Panc1 (cell line): Measurements from ENCODE around the gene MXD4. TPM values are rescaled to one million over a fixed set of nuclear protein-coding genes. Genes with fewer than 3 reads are reported as not detected.

Experiments used
- ATAC-seq: fragments of 200-7000 bp; cut with Tn5 transposase; 2 replicates; pipeline ENCODE4 v1.9.1; 2020; ENCODE audit warnings: mild to moderate bottlenecking, moderate library complexity
- BruUV-seq: library from RNA; stranded (reverse); fragments of 400-500 nt; replicated peaks from 2 replicates; lab custom pipeline; 2021; lab: Mats Ljungman, UMichigan
- CTCF ChIA-PET: fragments of 300-600 bp; sonication (Branson Sonifier 250); formaldehyde crosslinking; loops from one replicate; lab custom pipeline; 2022; ENCODE audit warnings: antibody characterized with exemption; lab: Charles Lee
- POLR2A ChIA-PET: fragments of 300-600 bp; sonication (Branson Sonifier 250); formaldehyde crosslinking; loops from one replicate; lab custom pipeline; 2022; ENCODE audit warnings: antibody characterized with exemption; lab: Charles Lee
- DNase-seq: peaks from one replicate; pipeline ENCODE4 v3.0.0-alpha.2; 2010; ENCODE audit warnings: low read depth, low spot score
- H3K27ac ChIP-seq: 2 replicates; pipeline ENCODE4 v1.5.1; 2011; ENCODE audit warnings: mild to moderate bottlenecking, low read length, inconsistent platforms
- H3K27me3 ChIP-seq: fragments of 200-500 bp; sonication (Bioruptor generic); 2 replicates; pipeline ENCODE4 v1.6.0; 2014; ENCODE audit warnings: low read length, inconsistent platforms; ENCODE audit not compliant: control insufficient read depth, insufficient read depth
- H3K36me3 ChIP-seq: fragments of 200-500 bp; sonication (Bioruptor generic); 2 replicates; pipeline ENCODE4 v1.5.1; 2014; ENCODE audit warnings: inconsistent platforms, mild to moderate bottlenecking, low read length, moderate library complexity; ENCODE audit not compliant: control insufficient read depth, insufficient read depth
- H3K4me1 ChIP-seq: 2 replicates; pipeline ENCODE4 v1.5.1; 2011; ENCODE audit warnings: inconsistent platforms, mild to moderate bottlenecking, low read length, moderate library complexity; ENCODE audit not compliant: control insufficient read depth, insufficient read depth
- H3K4me3 ChIP-seq, 2 experiments: 2 replicates each; pipeline ENCODE4 v1.5.1; 2011 to 2012; ENCODE audit warnings: low read depth in 2 of 2, low read length in 2 of 2, mild to moderate bottlenecking in 2 of 2, inconsistent platforms in 1 of 2, moderate library complexity in 1 of 2
- H3K9me3 ChIP-seq: fragments of 200-500 bp; sonication (Bioruptor generic); 2 replicates; pipeline ENCODE4 v1.5.1; 2014; ENCODE audit warnings: low read depth, mild to moderate bottlenecking, inconsistent platforms, low read length, moderate library complexity; ENCODE audit not compliant: control insufficient read depth, insufficient read depth
- CTCF ChIP-seq: fragments of 450-650 bp; IDR thresholded peaks from 2 replicates; pipeline ENCODE4 v1.5.1; 2017; ENCODE audit warnings: mild to moderate bottlenecking
- POLR2AphosphoS5 ChIP-seq: IDR thresholded peaks from 2 replicates; pipeline ENCODE4 v1.6.1; 2012; ENCODE audit warnings: mild to moderate bottlenecking, low read depth, low read length, moderate library complexity
- SIN3A ChIP-seq: IDR thresholded peaks from 2 replicates; pipeline ENCODE4 v1.6.1; 2012; ENCODE audit warnings: low read depth, mild to moderate bottlenecking, low read length, moderate library complexity, borderline replicate concordance; ENCODE audit not compliant: insufficient read depth
- TCF7L2 ChIP-seq: IDR thresholded peaks from 2 replicates; pipeline ENCODE4 v1.6.1; 2011; ENCODE audit warnings: mild to moderate bottlenecking, low read depth, low read length, inconsistent platforms
- in situ Hi-C: cut with HindIII; loops from 2 replicates; pipeline ENCODE4 v1.10.0; 2016; ENCODE audit warnings: low sequenced_read_pairs, low pct_unique_long_range_greater_than_20kb
- intact Hi-C: fragments of 100-400 bp; cut with micrococcal nuclease; formaldehyde crosslinking; loops from one replicate; pipeline ENCODE4 v1.10.0; 2022; ENCODE audit not compliant: unreplicated experiment
- total RNA-seq: library from RNA; stranded (reverse); gene quantifications from one replicate; pipeline ENCODE4 v1.2.1, GENCODE V29; 2021; ENCODE audit not compliant: unreplicated experiment
- TF ChIP-seq, protein P1 (sequence below), 2 experiments: IDR thresholded peaks; 2 replicates each; pipeline ENCODE4 v1.6.1; 2011 to 2012; ENCODE audit warnings: low read depth in 2 of 2, control low read depth in 1 of 2, low read length in 1 of 2, mild to moderate bottlenecking in 1 of 2, moderate library complexity in 1 of 2; ENCODE audit not compliant: insufficient read depth in 1 of 2

MXD4 gene
- total RNA-seq, 1 experiment from 2014 or later, result 32.7 TPM

DNA sequence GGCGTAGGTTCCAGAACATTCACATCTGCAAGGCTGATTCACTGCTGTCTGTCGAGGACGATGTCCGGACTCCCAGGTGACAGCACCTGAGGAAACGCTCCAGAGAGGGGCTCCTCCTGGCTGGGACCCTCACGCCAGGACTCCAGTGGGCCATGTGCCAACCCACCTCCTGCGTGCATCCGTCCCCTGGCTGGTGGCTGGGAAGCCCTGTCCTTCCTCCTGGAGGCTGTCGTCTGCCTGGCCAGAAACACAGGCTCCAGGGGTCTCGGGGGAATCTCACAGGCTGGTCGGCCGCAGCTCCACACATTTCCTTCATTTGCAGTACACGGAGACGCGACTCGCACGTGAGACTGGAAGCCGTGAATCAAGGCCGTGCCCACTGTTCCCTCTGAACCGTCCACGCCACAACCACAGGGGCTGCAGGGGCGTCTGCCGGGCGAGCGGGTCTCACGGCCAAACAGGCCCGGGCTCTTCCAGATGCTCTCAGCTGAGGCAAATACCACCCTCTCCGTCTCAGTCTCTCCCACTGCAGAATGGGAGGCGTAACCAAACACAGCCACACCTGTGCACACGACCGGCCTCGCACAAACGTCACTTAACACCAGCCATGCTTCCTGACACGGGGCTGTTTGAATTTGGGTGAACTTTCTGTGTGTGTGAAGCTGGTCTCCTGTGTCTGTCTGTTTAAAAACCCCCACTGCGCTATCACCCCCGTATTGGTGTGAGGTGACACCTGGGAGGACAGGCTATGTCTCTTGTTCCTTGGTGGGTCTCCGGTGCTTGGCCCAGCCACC lies 38.7 kb upstream of the MXD4 start:
- Histone ChIP-seq H3K4me3 (no peak overlapping the region), H3K27me3 (no peaks in the 10 kb centered on the region), H3K4me1 (no peaks in the 10 kb centered on the region), H3K27ac (no peak overlapping the region), H3K9me3 (no peaks in the 10 kb centered on the region), H3K36me3 (no peaks in the 10 kb centered on the region)
- intact Hi-C loops, result no loop called here
- ChIA-PET CTCF (no interaction called here), POLR2A (no interaction called here)
- in situ Hi-C loops, result no loop called here
- DNase-seq (no peak), ATAC-seq (no peak)
- BruUV-seq, result no TSS peak
- TF ChIP-seq CTCF (no peak), POLR2AphosphoS5 (no peak), SIN3A (no peak), TCF7L2 (no peak)
- TF ChIP-seq, protein P1, sequence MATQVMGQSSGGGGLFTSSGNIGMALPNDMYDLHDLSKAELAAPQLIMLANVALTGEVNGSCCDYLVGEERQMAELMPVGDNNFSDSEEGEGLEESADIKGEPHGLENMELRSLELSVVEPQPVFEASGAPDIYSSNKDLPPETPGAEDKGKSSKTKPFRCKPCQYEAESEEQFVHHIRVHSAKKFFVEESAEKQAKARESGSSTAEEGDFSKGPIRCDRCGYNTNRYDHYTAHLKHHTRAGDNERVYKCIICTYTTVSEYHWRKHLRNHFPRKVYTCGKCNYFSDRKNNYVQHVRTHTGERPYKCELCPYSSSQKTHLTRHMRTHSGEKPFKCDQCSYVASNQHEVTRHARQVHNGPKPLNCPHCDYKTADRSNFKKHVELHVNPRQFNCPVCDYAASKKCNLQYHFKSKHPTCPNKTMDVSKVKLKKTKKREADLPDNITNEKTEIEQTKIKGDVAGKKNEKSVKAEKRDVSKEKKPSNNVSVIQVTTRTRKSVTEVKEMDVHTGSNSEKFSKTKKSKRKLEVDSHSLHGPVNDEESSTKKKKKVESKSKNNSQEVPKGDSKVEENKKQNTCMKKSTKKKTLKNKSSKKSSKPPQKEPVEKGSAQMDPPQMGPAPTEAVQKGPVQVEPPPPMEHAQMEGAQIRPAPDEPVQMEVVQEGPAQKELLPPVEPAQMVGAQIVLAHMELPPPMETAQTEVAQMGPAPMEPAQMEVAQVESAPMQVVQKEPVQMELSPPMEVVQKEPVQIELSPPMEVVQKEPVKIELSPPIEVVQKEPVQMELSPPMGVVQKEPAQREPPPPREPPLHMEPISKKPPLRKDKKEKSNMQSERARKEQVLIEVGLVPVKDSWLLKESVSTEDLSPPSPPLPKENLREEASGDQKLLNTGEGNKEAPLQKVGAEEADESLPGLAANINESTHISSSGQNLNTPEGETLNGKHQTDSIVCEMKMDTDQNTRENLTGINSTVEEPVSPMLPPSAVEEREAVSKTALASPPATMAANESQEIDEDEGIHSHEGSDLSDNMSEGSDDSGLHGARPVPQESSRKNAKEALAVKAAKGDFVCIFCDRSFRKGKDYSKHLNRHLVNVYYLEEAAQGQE (IDR thresholded peaks at IDR 0.05; ENCODE audit: insufficient read depth in 1 of 2, low read depth in 2 of 2, low read length in 1 of 2), result no peak

DNA sequence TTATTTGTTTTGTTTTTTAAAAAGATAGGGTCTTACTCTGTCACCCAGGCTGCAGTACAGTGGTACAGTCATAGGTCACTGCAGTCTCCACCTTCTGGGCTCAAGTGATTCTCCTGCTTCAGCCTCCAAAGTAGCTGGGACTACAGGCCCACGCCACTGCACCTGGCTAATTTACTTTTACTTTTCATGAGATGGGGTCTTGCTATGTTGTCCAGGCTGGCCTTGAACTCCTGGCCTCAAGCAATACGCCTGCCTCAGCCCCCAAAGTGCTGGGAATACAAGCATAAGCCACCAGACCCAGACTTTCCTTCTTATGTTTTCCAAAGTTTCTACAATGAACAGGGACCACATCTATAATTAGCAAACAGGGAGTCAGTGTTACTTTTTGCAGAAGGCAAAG lies 37.9 kb upstream of the MXD4 start:
- intact Hi-C loops, result no loop called here
- no peak overlapping the region for H3K4me3 ChIP-seq

More for the DNA sequence above, 37.9 kb upstream of the MXD4 start:
- TF ChIP-seq POLR2AphosphoS5 (no peak), CTCF (no peak), TCF7L2 (no peak), SIN3A (no peak)
- TF ChIP-seq, protein P1 (IDR thresholded peaks at IDR 0.05; ENCODE audit: insufficient read depth in 1 of 2, low read depth in 2 of 2, low read length in 1 of 2), result no peak
- Histone ChIP-seq H3K36me3 (no peaks in the 10 kb centered on the region), H3K4me1 (no peaks in the 10 kb centered on the region), H3K27ac (no peak overlapping the region), H3K9me3 (no peaks in the 10 kb centered on the region), H3K27me3 (no peaks in the 10 kb centered on the region)
- no peak for DNase-seq
- CTCF ChIA-PET, result no interaction called here
- ATAC-seq, result no peak
- POLR2A ChIA-PET, result no interaction called here
- BruUV-seq, result no TSS peak
- in situ Hi-C loops, result no loop called here
